Measurements from ENCODE around the gene BRF1. TPM values are rescaled to one million over a fixed set of nuclear protein-coding genes. Genes with fewer than 3 reads are reported as not detected.

BRF1 gene
- total and polyA plus RNA-seq, 2 of the 8 experiments (the other 6 are each of a cell fraction or from before 2014, with no cell fraction given), result 7.7 to 18.3 TPM

GRCh38 chr14:105334383-105335230, 33.8 kb upstream of the BRF1 start:
- Histone ChIP-seq H3K23ac (ENCODE audit: insufficient read length) (no peak overlapping the region), H2BK20ac (ENCODE audit: low read length) (no peak overlapping the region), H3K36me3 (ENCODE audit: control insufficient read depth in 2 of 4, insufficient read depth in 4 of 4, low read length in 3 of 4) (no peaks in the 10 kb centered on the region), H2BK15ac (ENCODE audit: low read length) (no peak overlapping the region), H2AK5ac (ENCODE audit: low read depth, low read length) (no peak overlapping the region), H2BK12ac (ENCODE audit: low read depth, low read length) (no peak overlapping the region), H3K23me2 (ENCODE audit: low read depth, low read length) (no peaks in the 10 kb centered on the region), H2AFZ (ENCODE audit: low read length) (no peak overlapping the region), H3K4me2 (ENCODE audit: insufficient read depth in 1 of 2, low read depth in 2 of 2, low read length in 2 of 2) (no peak overlapping the region), H3K27ac (ENCODE audit: low read depth, low read length) (no peak overlapping the region), H3K4me1 (replicated peaks in 1 of 4; ENCODE audit: control insufficient read depth in 3 of 4, insufficient read depth in 4 of 4, low read length in 3 of 4) (peaks cover 0 to 12% (median 7%) of the 10 kb centered on the region in 4 experiments; a peak in 5 of 7 replicates), H3K4me3 (ENCODE audit: extremely low read depth in 1 of 4, insufficient read depth in 2 of 4, low read depth in 3 of 4, low read length in 4 of 4) (no peak overlapping the region), H3K18ac (ENCODE audit: extremely low read depth, low read length) (no peak overlapping the region), H4K8ac (ENCODE audit: extremely low read depth, insufficient read depth, low read length) (no peak overlapping the region), H3K14ac (ENCODE audit: insufficient read length) (no peak overlapping the region), H4K20me1 (replicated peaks in 1 of 2; ENCODE audit: control insufficient read depth in 1 of 2, insufficient read depth in 2 of 2, low read length in 2 of 2) (peaks cover 20 to 46% of the 10 kb centered on the region in 2 experiments), H3K79me2 (ENCODE audit: control insufficient read depth in 1 of 2, insufficient read depth in 2 of 2, low read length in 2 of 2) (peaks cover 0 to 55% of the 10 kb centered on the region in 2 experiments; a peak in 2 of 4 replicates), H4K5ac (ENCODE audit: insufficient read length, low read depth, low read length) (no peak overlapping the region), H2BK120ac (replicated peaks; ENCODE audit: low read depth, low read length) (no peak overlapping the region), H3K9ac (replicated peaks in 1 of 4; ENCODE audit: extremely low read depth in 1 of 4, low read depth in 3 of 4, low read length in 3 of 4) (no peak overlapping the region), H2BK5ac (ENCODE audit: low read depth, low read length) (peak overlapping the region; percentile 35; the same call in 1 of the 2 replicates), H3K9me3 (ENCODE audit: insufficient read depth in 2 of 2, low read depth in 1 of 2, low read length in 1 of 2) (no peaks in the 10 kb centered on the region), H3K27me3 (replicated peaks in 1 of 4; ENCODE audit: control insufficient read depth in 3 of 4, extremely low read depth in 1 of 4, insufficient read depth in 3 of 4, low read length in 3 of 4) (no peaks in the 10 kb centered on the region), H3K56ac (replicated peaks; ENCODE audit: insufficient read length, low read depth, low read length) (no peak overlapping the region), H3K4ac (replicated peaks; ENCODE audit: insufficient read length, low read depth, low read length) (no peak overlapping the region), H3K79me1 (ENCODE audit: low read depth, low read length) (peaks cover 39% of the 10 kb centered on the region), H4K91ac (replicated peaks; ENCODE audit: insufficient read length, low read length) (no peak overlapping the region)
- ChIA-PET POLR2A (ENCODE audit: partially characterized antibody) (no interaction called here), CTCF (ENCODE audit: partially characterized antibody) (interaction anchor here (0.7 to 2.2 kb wide), 26 partner anchors 8 to 146 kb away, joined by 3 to 15 read pairs (median 4); no protein-coding TSS in a partner anchor)
- no peak for FAIRE-seq
- WGBS, 2 experiments (ENCODE audit: extremely low coverage in 1 of 2, insufficient coverage in 1 of 2, insufficient read length in 1 of 2, insufficient replicate concordance in 2 of 2, low coverage in 1 of 2, low lambda C conversion rate in 2 of 2, missing lambda C conversion rate in 1 of 2), result 95% methylated on average over 17 of the region's 17 CpGs; no CpG with 5 or more reads in 1 of the 2 experiments
- no peak for DNase-seq (ENCODE audit: low read depth in 1 of 2, low spot score in 2 of 2)
- TF ChIP-seq RXRA (IDR thresholded peaks at IDR 0.05; ENCODE audit: insufficient read depth, low read depth, low read length) (no peak), RAD21 (IDR thresholded peaks at IDR 0.05 in 1 of 2, conservative IDR thresholded peaks at IDR 0.05 in 1 of 2; ENCODE audit: low read depth in 2 of 2, low read length in 2 of 2) (peak; percentile 26 to 44; a peak in 3 of 4 replicates), CTCF (IDR thresholded peaks at IDR 0.05; ENCODE audit: control extremely low read depth in 1 of 3, insufficient read depth in 1 of 3, low read depth in 1 of 3, low read length in 3 of 3) (peak in 2 of 3 experiments; percentile 46 to 54; a peak in 3 of 4 replicates), BRCA1 (IDR thresholded peaks at IDR 0.05; ENCODE audit: low read depth, low read length) (no peak)
